COLO829 (cell line): Measurements from ENCODE around the gene DZIP1L.
A peak's percentile ranks its signal among the peaks of the same experiment; 100 is the strongest.
"Not testable (repeated sequence)": the region's sequence is repeated elsewhere in the genome, so short reads cannot be mapped to it uniquely, and the experiment has no call there.

Source experiments
- DNase-seq: peaks from one replicate; pipeline ENCODE4 v3.0.0; 2012; ENCODE audit warnings: low spot score

DZIP1L gene

GRCh38 chr3:138114988-138115971 is at the start of gene DZIP1L:
Gene DZIP1L, minus strand, starts transcription at chr3:138115608. Its CDS starts 11,637 bp downstream, at chr3:138103971.
- DNase-seq = peak; percentile 56

- DNase-seq = no peak
Measured at GRCh38 chr3:138165061-138165460, 49.7 kb upstream of the DZIP1L start.

- no peak for DNase-seq
Measured at GRCh38 chr3:138157743-138158142, 42.3 kb upstream of the DZIP1L start.

DNA sequence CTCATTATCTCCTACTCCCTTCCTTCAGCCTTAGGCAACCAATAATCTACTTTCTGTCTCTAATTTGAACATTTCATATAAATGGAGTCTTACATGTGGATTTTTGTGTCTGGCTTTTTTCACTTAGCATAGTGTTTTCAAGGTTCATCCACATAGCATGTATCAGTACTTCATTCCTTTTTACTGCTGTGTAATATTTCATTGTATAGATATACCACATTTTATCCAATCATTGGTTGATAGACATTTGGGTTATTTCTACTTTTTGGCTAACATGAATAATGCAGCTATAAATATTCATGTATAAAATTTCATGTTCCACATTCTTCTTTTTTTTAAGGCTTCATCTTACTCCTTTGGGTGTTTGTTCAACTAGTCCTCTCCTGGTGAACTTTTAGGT is 39.1 kb upstream of the DZIP1L start:
- DNase-seq = no peak

DNA sequence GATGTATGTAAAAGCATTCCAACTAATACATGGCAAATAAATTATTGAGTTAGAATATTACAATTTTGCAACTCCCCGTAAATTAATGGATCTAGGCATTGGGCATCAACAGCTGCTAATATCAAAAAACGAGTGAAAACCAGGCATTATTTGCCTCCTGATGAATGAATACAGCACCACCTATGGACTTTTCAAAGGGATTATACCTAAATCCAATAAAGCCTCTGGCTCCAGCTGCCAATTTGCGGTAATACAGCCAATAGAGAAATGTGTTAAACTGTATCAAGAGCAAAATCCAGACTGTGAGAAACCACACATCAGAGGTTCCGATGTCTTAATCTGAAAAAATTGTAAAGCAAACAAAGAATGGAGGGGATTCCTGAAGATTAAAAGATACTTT is 33.1 kb upstream of the DZIP1L start:
- DNase-seq = no peak

DNA sequence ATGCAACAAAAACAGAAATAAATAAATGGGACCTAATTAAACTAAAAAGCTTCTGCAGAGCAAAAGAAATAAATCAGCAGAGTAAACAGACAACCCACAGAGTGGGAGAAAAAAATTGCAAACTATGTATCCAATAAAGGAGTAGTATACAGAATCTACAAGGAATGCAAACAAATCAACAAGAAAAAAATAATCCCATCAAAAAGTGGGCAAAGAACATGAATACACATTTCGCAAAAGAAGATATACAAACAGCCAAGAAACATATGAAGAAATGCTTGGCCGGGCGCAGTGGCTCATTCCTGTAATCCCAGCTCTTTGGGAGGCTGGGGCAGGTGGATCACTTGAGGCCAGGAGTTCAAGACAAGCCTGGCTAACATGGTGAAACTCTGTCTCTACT is 26.8 kb upstream of the DZIP1L start:
- DNase-seq = not testable (repeated sequence)

GRCh38 chr3:138140940-138141339 is 25.5 kb upstream of the DZIP1L start:
- no peak for DNase-seq

GRCh38 chr3:138139691-138140090 is 24.3 kb upstream of the DZIP1L start:
- DNase-seq = no peak

GRCh38 chr3:138137861-138138260 is 22.5 kb upstream of the DZIP1L start:
- DNase-seq = no peak

- DNase-seq = no peak
Measured at GRCh38 chr3:138136201-138136600, 20.8 kb upstream of the DZIP1L start.

GRCh38 chr3:138135833-138136194 is 20.4 kb upstream of the DZIP1L start:
- DNase-seq = no peak

DNA sequence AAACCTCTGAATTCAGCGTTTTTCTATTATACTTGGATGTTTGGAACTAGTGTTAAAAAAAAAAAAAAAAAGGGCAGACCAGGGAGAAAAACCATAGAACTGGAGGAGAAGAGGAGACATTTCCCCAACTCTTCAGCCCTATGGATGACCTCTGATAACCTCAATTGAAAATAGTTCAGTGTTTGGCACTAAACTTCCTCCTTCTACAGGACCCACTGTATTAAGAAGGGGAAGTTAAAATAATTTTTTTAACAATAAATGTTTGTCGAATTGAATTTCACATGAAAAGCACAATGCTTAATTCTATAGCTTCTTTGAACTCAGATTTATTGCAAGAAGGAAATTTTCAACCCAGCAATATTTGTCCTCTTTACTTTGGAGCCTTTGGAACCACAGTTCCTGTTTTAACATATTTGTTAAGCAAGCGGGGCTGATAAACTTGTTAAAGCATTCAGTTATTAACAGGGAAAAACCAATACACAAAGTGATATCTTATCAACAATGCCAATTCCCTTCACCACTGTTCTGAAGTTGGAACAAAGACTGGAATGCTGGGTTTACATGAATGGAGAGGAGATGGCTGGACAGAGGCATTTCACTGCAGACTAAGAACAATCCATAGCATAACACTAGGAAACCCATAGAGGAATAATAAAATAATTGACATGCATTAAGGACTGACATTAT is 19.9 kb upstream of the DZIP1L start:
- DNase-seq = no peak

DNA sequence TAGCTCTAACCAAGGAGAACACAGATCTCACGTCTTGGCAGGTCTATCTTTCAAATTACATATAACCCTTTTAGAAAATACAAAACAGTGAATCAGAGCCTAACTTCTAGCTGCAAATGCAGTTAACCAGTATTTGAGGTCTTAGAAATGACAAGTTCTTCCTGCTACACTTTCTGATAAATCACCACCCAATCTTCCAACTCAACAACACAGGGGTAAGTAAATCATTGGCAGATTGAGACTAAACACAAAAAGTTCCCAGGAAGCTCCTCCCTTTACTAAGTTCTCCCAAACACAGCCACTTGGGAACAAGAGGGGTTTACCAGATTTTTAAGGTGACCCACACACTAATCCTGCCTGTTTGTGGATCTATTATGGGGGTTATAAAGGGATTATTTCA is 16.8 kb upstream of the DZIP1L start, which contains the start of gene A4GNT:
Gene A4GNT (minus strand): TSS at position 152 of the 400 bp plus-strand sequence. CDS start 1,134 bp downstream, outside the sequence.
- no peak for DNase-seq

GRCh38 chr3:138127636-138128365 is 12.4 kb upstream of the DZIP1L start:
- DNase-seq = peak; percentile 69

DNA sequence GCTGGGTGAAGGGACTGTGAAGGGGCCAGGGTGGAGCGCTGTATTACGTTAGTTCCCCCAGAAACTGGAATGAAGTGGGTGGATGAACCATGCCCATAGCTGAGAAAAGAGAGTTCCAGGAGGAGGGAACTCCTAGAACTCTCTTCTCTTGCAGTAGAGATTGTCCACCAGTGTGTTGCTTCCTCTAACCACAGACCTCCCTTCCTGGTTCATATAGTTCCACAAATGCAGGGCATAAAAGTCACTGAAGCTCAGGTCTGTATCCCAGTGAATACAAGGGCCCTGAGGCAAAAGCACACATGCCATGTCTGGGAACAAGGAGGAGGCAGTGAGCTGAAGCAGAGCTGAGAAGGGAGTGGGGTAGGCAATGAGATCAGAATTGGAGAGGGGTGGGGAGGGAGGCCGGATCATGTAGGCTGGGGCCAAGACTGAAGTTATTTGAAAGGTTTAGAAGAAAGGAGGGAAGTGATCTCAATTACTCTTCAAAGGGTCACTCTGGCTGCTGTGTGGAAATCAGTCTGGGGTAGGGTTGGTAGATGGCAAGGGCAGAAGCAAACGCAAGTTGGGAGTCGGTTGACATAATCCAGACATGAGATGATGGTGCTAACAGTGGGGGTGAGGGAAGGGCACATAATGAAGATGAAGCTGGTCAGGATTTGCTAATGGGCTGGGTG is 10.3 kb upstream of the DZIP1L start:
- DNase-seq = peak; percentile 77

- peak; percentile 90 for DNase-seq
Measured at GRCh38 chr3:138124706-138125355, 9.4 kb upstream of the DZIP1L start.

- DNase-seq = no peak
Measured at GRCh38 chr3:138124188-138124587, 8.8 kb upstream of the DZIP1L start.

GRCh38 chr3:138119423-138119766 is 4.0 kb upstream of the DZIP1L start:
- DNase-seq = no peak

GRCh38 chr3:138118612-138119422 is 3.4 kb upstream of the DZIP1L start:
- DNase-seq = peak; percentile 85

DNA sequence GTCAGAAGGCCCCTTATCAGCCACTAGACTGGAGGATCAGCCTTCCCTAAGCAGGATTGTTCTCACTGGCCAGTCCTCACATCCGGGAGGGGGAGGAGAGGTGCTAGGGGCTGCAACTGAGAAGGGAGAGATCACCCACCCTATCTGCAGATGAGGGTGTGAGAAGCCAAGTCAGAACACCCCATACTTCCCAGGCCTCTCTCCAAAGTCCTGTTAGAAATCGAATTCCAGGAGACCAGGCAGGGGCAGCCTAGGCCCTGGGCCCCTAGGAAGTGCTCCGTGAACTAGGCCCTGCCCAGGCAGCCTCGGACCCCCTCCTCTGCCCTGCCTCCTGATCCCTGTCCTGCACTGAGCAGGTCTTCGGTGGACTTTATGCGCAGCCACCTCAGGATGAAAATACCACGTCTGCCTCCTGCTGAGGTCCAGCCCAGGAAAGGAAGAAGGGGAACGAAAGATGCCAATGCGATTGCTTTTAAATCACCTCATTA is 933 bp downstream of the DZIP1L start:
- no peak for DNase-seq
